22Rv1 (cell line): ENCODE results near the gene FHOD3.

Source experiments
- CTCF ChIP-seq: fragments of 450-650 bp; IDR thresholded peaks from 2 replicates; pipeline ENCODE4 v1.5.1; 2017; ENCODE audit warnings: mild to moderate bottlenecking
- ZFX ChIP-seq: fragments of 450-650 bp; IDR thresholded peaks from 2 replicates; pipeline ENCODE4 v1.6.1; 2017; ENCODE audit warnings: antibody characterized with exemption, borderline replicate concordance

DNA sequence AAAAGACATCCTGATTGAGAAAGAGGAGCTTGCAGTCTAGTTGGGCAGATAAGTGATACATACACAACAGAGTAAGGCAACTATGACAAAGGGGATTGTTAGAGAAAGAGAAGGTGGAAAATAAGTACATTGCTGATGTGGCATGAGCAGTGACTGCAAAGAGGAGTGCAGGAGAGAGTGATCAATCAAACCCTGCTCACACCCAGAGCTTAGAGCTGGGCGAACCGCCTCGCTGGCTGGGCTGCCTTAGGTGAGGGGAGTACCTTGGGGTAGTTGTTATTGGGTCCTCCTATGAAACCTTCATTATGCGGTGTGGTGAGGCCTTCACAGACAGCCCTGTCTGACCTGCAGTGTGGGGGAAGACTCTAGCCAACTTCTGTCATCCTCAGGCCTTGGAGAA is 161.7 kb downstream of the FHOD3 start:
- TF ChIP-seq CTCF (no peak), ZFX (no peak)
